MCF 10A (cell line): ENCODE data around the gene HOXB6. TPM values are rescaled to one million over a fixed set of nuclear protein-coding genes. Genes with fewer than 3 reads are reported as not detected.

Experiments used
- BruUV-seq: library from RNA; stranded (reverse); fragments of 400-500 nt; replicated peaks from 2 replicates; lab custom pipeline; 2021; lab: Mats Ljungman, UMichigan
- CTCF ChIA-PET: fragments of 300-600 bp; sonication (Branson Sonifier 250); formaldehyde crosslinking; extraction: SDS; loops from one replicate; lab custom pipeline; 2021; ENCODE audit warnings: antibody characterized with exemption, inconsistent platforms; lab: Yijun Ruan, JAX
- POLR2A ChIA-PET: fragments of 300-600, 350-650 bp; sonication (Branson Sonifier 250); formaldehyde crosslinking; extraction: SDS; loops from one replicate; lab custom pipeline; 2020; ENCODE audit warnings: antibody characterized with exemption, inconsistent platforms; lab: Yijun Ruan, JAX
- DNase-seq: peaks from one replicate; pipeline ENCODE4 v3.0.0-alpha.2; 2018; ENCODE audit not compliant: unreplicated experiment
- H3K27ac Mint-ChIP-seq: one replicate; pipeline ENCODE4 v1.8.0; 2022; ENCODE audit warnings: mild to moderate bottlenecking, low read depth, mixed read lengths; ENCODE audit not compliant: unreplicated experiment
- H3K27me3 Mint-ChIP-seq: one replicate; pipeline ENCODE4 v1.8.0; 2022; ENCODE audit warnings: mixed read lengths; ENCODE audit not compliant: insufficient read depth, unreplicated experiment
- H3K36me3 Mint-ChIP-seq: one replicate; pipeline ENCODE4 v1.8.0; 2022; ENCODE audit warnings: mild to moderate bottlenecking, moderate library complexity, mixed read lengths; ENCODE audit not compliant: insufficient read depth, unreplicated experiment
- H3K4me1 Mint-ChIP-seq: one replicate; pipeline ENCODE4 v1.8.0; 2022; ENCODE audit warnings: mixed read lengths; ENCODE audit not compliant: insufficient read depth, unreplicated experiment
- H3K4me3 Mint-ChIP-seq: one replicate; pipeline ENCODE4 v1.8.0; 2022; ENCODE audit warnings: mild to moderate bottlenecking, moderate library complexity, mixed read lengths; ENCODE audit not compliant: unreplicated experiment
- H3K9me3 Mint-ChIP-seq: one replicate; pipeline ENCODE4 v1.8.0; 2022; ENCODE audit warnings: mixed read lengths; ENCODE audit not compliant: unreplicated experiment
- CTCF ChIP-seq: fragments of 200-600 bp; IDR thresholded peaks from one replicate; pipeline ENCODE4 v1.8.0; 2022; ENCODE audit warnings: antibody characterized with exemption, mild to moderate bottlenecking; ENCODE audit not compliant: unreplicated experiment
- intact Hi-C: fragments of 100-400 bp; cut with micrococcal nuclease; formaldehyde crosslinking; loops from 2 replicates; pipeline ENCODE4 v1.14.1; 2022
- total RNA-seq: library from RNA; stranded (reverse); gene quantifications from 2 replicates; pipeline ENCODE4 v1.2.3, GENCODE V29; 2022

HOXB6 gene
- total RNA-seq, 1 experiment from 2014 or later: not detected

- CTCF ChIA-PET: interaction anchor here (0.5 to 1.6 kb wide), 6 partner anchors 13 to 589 kb away, joined by 3 to 6 read pairs (median 4); no protein-coding TSS in a partner anchor
- intact Hi-C loops: no loop called here
- Mint-ChIP-seq H3K27ac (no peak overlapping the region), H3K36me3 (no peaks in the 10 kb centered on the region), H3K9me3 (no peaks in the 10 kb centered on the region), H3K4me3 (no peak overlapping the region), H3K4me1 (peaks cover 8% of the 10 kb centered on the region), H3K27me3 (peaks cover 90% of the 10 kb centered on the region)
- POLR2A ChIA-PET: interaction anchor here (0.7 kb wide), 2 partner anchors 10 to 293 kb away, joined by 3 read pairs; no protein-coding TSS in a partner anchor
- no peak for TF ChIP-seq CTCF
- no TSS peak for BruUV-seq
- DNase-seq: peak; percentile 77
Observed at GRCh38 chr17:48637323-48638260, 32.8 kb upstream of the HOXB6 start.

- H3K9me3 Mint-ChIP-seq: no peaks in the 10 kb centered on the region
- H3K4me1 Mint-ChIP-seq: peaks cover 8% of the 10 kb centered on the region
- DNase-seq: peak; percentile 49
- intact Hi-C loops: no loop called here
- POLR2A ChIA-PET: interaction anchor here (0.7 to 1.5 kb wide), 2 partner anchors 9 to 10 kb away, joined by 3 to 5 read pairs; partner anchors contain the start of gene HOXB9
- CTCF ChIA-PET: interaction anchor here (0.6 to 1.6 kb wide), 10 partner anchors 11 to 591 kb away, joined by 3 to 6 read pairs (median 3); partner anchors contain the start of gene HOXB9
- BruUV-seq: no TSS peak
- H3K4me3 Mint-ChIP-seq: no peak overlapping the region
- H3K36me3 Mint-ChIP-seq: no peaks in the 10 kb centered on the region
- H3K27ac Mint-ChIP-seq: no peak overlapping the region
- H3K27me3 Mint-ChIP-seq: peaks cover 90% of the 10 kb centered on the region
- TF ChIP-seq CTCF: peak; percentile 47
Observed at GRCh38 chr17:48636177-48637018, 31.6 kb upstream of the HOXB6 start.

GRCh38 chr17:48634493-48635208 lies 29.9 kb upstream of the HOXB6 start:
- BruUV-seq: no TSS peak
- no peaks in the 10 kb centered on the region for H3K9me3 Mint-ChIP-seq
- no peak for DNase-seq
- POLR2A ChIA-PET: interaction anchor here (0.7 to 1.1 kb wide), 2 partner anchors 258 to 1043 kb away, joined by 3 to 4 read pairs; partner anchors contain the start of gene ATP5MC1
- peaks cover 90% of the 10 kb centered on the region for H3K27me3 Mint-ChIP-seq
- H3K4me1 Mint-ChIP-seq: peaks cover 8% of the 10 kb centered on the region
- no peaks in the 10 kb centered on the region for H3K36me3 Mint-ChIP-seq
- H3K27ac Mint-ChIP-seq: no peak overlapping the region
- no peak overlapping the region for H3K4me3 Mint-ChIP-seq
- CTCF ChIA-PET: interaction anchor here (0.6 to 0.7 kb wide), 3 partner anchors 27 to 451 kb away, joined by 3 read pairs; no protein-coding TSS in a partner anchor
- intact Hi-C loops: no loop called here
- TF ChIP-seq CTCF: no peak
